ENCODE measurements around the gene IER2. TPM values are rescaled to one million over a fixed set of nuclear protein-coding genes. Genes with fewer than 3 reads are reported as not detected.

IER2 gene
- total and polyA plus RNA-seq, 9 of the 15 experiments (the other 6 are each of a cell fraction or from before 2014, with no cell fraction given), result 4.5 to 205 (median 23.7) TPM

DNA sequence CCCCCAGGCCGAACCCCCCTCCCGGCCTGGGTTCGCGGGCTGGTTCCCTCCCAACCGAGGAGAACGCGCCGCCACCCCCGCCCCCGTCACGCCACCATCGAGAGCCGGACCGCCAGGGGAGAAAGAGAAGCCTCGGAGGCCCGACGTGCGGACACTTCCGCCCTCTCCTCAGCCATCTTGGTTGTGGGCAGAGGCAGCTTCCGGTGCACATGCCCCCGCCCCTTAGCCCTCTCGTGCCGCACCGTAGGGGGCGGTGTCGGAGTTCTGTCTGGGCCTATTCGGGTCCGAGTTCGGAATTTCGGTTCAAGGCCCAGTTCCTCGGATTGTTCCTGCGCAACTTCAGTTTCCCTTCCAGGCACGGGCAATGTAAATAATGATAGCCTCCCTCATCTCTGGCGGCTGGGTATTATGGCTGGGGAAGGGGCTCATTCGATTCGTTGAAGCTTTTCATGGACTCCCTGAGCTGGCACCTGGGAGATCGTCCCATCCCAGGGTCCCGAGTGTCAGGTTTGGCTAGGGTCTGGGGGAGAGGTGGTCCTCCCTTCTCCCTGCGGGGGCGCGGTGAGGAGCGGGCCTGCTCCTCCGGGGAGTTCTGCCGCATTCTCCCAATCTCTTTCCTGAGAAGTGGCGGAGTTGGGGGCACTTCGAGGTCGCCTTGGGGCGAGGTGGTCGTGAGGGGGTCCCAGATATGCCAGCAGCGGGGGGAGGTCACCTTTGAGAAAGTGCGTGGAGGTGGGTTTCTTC lies at the start of gene IER2, which contains the start of gene STX10 (continued):
- TF ChIP-seq RB1 (IDR thresholded peaks at IDR 0.05; ENCODE audit: low read depth), result peak; percentile 71; the same call in 1 of the 2 replicates
- TF ChIP-seq IRF2 (CRISPR knock-in tag; IDR thresholded peaks at IDR 0.05), result no peak
- TF ChIP-seq PCBP2 (IDR thresholded peaks at IDR 0.05; ENCODE audit: low read depth, low read length, poor library complexity, severe bottlenecking), result no peak
- no peak for TF ChIP-seq FOXJ3 (CRISPR knock-in tag; IDR thresholded peaks at IDR 0.05)
- TF ChIP-seq TAF7 (tag; IDR thresholded peaks at IDR 0.05), result no peak
- no peak for TF ChIP-seq ZFP36 (IDR thresholded peaks at IDR 0.05; ENCODE audit: low read depth, low read length, partially characterized antibody)
- no peak for TF ChIP-seq ZNF766 (CRISPR knock-in tag; conservative IDR thresholded peaks at IDR 0.05)
- TF ChIP-seq PTBP1 (IDR thresholded peaks at IDR 0.05; ENCODE audit: low read depth, low read length), result no peak
- peak; percentile 93 to 97 for TF ChIP-seq MAZ (CRISPR knock-in tag; conservative IDR thresholded peaks at IDR 0.05 in 1 of 2, IDR thresholded peaks at IDR 0.05 in 1 of 2)
- TF ChIP-seq ETS2 (tag; IDR thresholded peaks at IDR 0.05; ENCODE audit: borderline replicate concordance, poor library complexity, severe bottlenecking), result no peak
- TF ChIP-seq ZNF197 (CRISPR knock-in tag; IDR thresholded peaks at IDR 0.05; ENCODE audit: low read depth), result no peak
- no peak for TF ChIP-seq RBM15 (IDR thresholded peaks at IDR 0.05; ENCODE audit: insufficient read depth, low read length)
- no peak for TF ChIP-seq ZNF124 (CRISPR knock-in tag; IDR thresholded peaks at IDR 0.05)
- TF ChIP-seq EHMT2 (IDR thresholded peaks at IDR 0.05), result no peak
- TF ChIP-seq SRSF1 (IDR thresholded peaks at IDR 0.05; ENCODE audit: low read depth, low read length), result no peak
- peak; percentile 27 for TF ChIP-seq DACH1 (IDR thresholded peaks at IDR 0.05; ENCODE audit: partially characterized antibody)
- peak; percentile 85 for TF ChIP-seq ATF7 (IDR thresholded peaks at IDR 0.05)
- TF ChIP-seq TCF3 (CRISPR knock-in tag; IDR thresholded peaks at IDR 0.05), result no peak; the same call in 1 of the 2 replicates
- TF ChIP-seq RFX7 (CRISPR knock-in tag; IDR thresholded peaks at IDR 0.05), result no peak
- TF ChIP-seq THRA (IDR thresholded peaks at IDR 0.05), result no peak
- TF ChIP-seq, protein P1, sequence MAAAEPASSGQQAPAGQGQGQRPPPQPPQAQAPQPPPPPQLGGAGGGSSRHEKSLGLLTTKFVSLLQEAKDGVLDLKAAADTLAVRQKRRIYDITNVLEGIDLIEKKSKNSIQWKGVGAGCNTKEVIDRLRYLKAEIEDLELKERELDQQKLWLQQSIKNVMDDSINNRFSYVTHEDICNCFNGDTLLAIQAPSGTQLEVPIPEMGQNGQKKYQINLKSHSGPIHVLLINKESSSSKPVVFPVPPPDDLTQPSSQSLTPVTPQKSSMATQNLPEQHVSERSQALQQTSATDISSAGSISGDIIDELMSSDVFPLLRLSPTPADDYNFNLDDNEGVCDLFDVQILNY (CRISPR knock-in tag; IDR thresholded peaks at IDR 0.05), result no peak
- TF ChIP-seq ZNF57 (CRISPR knock-in tag; IDR thresholded peaks at IDR 0.05), result no peak
- TF ChIP-seq ZNF830 (CRISPR knock-in tag; IDR thresholded peaks at IDR 0.05), result no peak
- no peak for TF ChIP-seq ZNF644 (tag; IDR thresholded peaks at IDR 0.05; ENCODE audit: low read depth)
- TF ChIP-seq, protein P2, sequence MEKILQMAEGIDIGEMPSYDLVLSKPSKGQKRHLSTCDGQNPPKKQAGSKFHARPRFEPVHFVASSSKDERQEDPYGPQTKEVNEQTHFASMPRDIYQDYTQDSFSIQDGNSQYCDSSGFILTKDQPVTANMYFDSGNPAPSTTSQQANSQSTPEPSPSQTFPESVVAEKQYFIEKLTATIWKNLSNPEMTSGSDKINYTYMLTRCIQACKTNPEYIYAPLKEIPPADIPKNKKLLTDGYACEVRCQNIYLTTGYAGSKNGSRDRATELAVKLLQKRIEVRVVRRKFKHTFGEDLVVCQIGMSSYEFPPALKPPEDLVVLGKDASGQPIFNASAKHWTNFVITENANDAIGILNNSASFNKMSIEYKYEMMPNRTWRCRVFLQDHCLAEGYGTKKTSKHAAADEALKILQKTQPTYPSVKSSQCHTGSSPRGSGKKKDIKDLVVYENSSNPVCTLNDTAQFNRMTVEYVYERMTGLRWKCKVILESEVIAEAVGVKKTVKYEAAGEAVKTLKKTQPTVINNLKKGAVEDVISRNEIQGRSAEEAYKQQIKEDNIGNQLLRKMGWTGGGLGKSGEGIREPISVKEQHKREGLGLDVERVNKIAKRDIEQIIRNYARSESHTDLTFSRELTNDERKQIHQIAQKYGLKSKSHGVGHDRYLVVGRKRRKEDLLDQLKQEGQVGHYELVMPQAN (IDR thresholded peaks at IDR 0.05; ENCODE audit: borderline replicate concordance), result no peak
- TF ChIP-seq ZNF444 (CRISPR knock-in tag; IDR thresholded peaks at IDR 0.05), result no peak
